A172 (cell line): ENCODE data around the gene FAM200A. TPM values are rescaled to one million over a fixed set of nuclear protein-coding genes. Genes with fewer than 3 reads are reported as not detected.
"Not testable (repeated sequence)": the region's sequence is repeated elsewhere in the genome, so short reads cannot be mapped to it uniquely, and the experiment has no call there.

Experiments used
- DNase-seq: peaks from one replicate; pipeline ENCODE4 v3.0.0-alpha.2; 2015; ENCODE audit warnings: low spot score
- total RNA-seq: library from RNA; depleted of rRNA; stranded (reverse); fragments of >200 nt; shearing (Covaris generic); gene quantifications from 2 replicates; pipeline ENCODE4 v1.2.3, GENCODE V29; 2014

The FAM200A gene
- total RNA-seq, 1 experiment from 2014 or later, result 11.4 TPM

GRCh38 chr7:99559175-99559915 is 7.4 kb upstream of the FAM200A start:
- no peak for DNase-seq

GRCh38 chr7:99558306-99559174 is 6.6 kb upstream of the FAM200A start, which contains the start of gene ZNF655:
Gene ZNF655, plus strand, starts transcription at chr7:99558642. Its CDS starts 1,918 bp downstream, at chr7:99560560.
- peak; percentile 85 for DNase-seq

DNA sequence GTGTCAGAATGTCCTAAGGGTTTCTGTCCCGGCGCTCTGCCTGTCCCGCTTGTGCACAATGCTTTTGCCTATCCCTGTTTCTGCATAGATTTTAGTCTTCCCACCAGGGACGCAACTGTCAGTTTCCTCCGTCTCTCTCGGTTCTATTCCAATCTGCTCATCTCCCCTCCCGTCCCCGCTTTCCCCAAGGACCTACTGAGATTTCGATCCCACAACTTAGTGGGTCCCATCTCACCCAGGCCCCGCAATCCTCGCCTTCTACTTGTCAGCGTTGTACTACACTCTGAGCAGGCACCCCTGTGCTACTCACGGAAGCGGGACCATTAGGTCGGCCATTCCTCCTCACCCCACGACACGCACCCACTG is 6.0 kb upstream of the FAM200A start:
- no peak for DNase-seq

GRCh38 chr7:99557196-99557607 is 5.3 kb upstream of the FAM200A start:
- DNase-seq, result no peak

DNA sequence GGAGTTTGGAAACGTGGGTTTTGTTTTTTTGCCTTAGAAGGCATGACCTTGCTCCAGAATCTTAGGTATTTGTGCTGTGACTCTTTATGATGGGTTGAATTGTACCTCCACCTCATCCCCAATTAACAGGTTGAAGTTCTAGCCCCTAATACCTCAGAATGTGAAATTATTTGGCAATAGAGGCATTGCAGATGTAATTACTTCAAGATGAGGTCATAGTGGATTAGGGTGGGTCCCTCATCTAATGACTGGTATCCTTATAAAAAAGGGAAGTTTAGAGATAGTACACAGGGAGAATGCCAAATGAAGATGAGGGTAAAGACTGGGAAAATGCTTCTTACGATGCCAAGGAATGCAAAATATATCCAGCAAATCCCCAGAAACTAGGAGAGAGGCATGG is 3.0 kb upstream of the FAM200A start:
- no peak for DNase-seq

GRCh38 chr7:99553039-99553438 is 1.1 kb upstream of the FAM200A start:
- DNase-seq, result no peak

- no peak for DNase-seq
Measured at GRCh38 chr7:99551334-99551733, 580 bp downstream of the FAM200A start.

DNA sequence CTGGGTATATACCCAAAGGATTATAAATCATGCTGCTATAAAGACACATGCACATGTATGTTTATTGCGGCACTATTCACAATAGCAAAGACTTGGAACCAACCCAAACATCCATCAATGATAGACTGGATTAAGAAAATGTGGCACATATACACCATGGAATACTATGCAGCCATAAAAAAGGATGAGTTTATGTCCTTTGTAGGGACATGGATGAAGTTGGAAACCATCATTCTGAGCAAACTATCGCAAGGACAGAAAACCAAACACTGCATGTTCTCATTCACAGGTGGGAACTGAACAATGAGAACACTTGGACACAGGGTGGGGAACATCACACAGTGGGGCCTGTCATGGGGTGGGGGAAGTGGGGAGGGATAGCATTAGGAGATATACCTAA is 2.4 kb downstream of the FAM200A start:
- not testable (repeated sequence) for DNase-seq

DNA sequence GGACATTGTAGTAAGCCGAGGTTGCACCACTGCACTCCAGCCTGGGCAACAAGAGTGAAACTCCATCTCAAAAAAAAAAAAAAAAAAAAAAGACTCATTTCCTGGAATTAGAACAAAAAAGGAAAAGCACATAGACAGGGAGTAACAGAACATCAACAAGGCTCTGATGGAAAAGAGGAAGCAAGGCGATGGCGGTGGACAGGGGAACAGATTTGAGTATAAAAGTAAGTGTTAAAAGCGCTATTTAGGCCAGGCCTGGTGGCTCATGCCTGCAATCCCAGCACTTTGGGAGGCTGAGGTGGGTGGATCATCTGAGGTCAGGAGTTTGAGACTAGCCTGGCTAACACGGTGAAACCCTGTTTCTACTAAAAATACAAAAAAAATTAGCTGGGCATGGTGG is 6.6 kb downstream of the FAM200A start:
- DNase-seq, result not testable (repeated sequence)

DNA sequence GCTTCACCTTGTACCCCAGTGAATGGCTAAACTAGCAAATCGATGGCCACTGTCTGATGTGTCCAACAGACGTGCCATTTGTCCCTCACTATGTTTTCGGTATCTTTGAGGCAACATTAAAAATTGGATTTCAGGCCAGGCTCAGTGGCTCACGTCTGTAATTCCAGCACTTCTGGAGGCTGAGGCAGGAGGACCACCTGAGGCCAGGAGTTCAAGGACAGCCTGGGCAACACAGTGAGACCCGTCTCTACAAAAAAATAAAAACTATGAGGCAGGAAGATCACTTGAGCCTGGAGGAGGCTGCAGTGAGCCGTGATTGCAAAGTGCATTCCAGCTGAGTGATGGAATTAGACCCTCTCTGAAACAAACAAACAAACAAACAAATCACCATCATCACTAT is 8.0 kb downstream of the FAM200A start:
- DNase-seq, result no peak

GRCh38 chr7:99543081-99543671 is 8.7 kb downstream of the FAM200A start:
- no peak for DNase-seq

DNA sequence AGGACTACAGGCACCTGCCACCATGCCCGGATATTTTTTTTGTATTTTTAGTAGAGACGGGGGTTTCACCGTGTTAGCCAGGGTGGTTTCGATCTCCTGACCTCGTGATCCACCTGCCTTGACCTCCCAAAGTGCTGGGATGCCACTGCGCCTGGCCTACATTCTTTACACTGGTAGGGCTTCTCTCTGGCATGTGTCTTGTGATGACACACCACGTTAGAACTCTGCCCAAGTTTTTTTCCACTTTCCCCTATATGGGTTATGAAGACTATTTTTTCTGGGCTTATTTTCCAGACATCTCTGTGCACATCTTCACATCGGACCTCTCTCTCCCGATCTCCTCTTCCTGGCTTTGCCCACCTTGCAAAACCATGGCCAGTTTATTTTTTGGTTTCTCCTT is 10.7 kb downstream of the FAM200A start:
- DNase-seq, result no peak

DNA sequence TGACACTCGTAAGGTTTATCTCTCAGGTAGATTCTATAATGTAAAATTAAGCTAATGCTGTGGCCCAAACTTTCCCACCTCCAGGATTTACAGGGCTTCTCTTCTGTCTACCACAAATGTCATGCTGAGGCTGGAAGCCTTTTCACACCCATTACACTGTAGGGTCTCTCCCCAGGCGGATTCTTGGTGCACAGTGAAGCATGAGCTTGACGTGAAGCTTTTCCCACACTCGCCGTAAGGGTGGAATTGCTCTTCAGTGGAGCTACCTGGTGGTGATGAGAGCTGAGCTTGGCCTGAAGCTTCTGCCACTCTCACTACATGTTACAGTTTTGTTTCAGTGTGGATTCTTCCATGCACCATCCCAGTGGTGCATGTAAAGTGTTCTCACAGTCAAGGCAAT is 11.4 kb downstream of the FAM200A start:
- DNase-seq, result no peak

DNA sequence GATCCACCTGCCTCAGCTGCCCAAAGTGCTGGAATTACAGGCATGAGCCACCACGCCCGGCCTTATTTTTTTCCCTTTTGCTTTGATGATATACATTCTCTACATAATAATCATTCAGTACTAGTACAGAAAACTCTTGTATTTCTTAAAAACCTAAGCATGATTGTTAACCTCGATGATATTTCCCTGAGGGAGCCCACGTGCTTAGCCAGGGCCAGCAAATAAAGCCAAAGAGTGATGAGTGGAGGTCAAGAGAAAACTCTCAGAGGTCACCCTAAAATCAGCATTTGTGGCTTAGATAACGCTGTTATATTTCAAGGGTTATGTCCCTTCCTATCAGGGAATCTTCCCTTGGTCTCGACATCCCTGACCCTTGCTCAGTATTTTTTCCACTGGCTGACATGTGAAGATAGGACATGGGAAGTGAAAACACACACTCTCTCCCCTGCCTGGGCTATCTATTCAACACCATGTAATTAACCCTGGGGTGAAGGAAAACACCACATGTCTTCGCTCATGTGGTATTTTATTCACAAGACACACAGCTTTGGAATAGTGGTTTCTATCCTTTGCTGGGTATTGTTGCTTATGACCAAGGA is 12.6 kb downstream of the FAM200A start:
- DNase-seq, result no peak

- no peak for DNase-seq
Measured at GRCh38 chr7:99535667-99536066, 16.2 kb downstream of the FAM200A start.

- DNase-seq, result no peak
Measured at GRCh38 chr7:99531354-99531765, 20.6 kb downstream of the FAM200A start.

DNA sequence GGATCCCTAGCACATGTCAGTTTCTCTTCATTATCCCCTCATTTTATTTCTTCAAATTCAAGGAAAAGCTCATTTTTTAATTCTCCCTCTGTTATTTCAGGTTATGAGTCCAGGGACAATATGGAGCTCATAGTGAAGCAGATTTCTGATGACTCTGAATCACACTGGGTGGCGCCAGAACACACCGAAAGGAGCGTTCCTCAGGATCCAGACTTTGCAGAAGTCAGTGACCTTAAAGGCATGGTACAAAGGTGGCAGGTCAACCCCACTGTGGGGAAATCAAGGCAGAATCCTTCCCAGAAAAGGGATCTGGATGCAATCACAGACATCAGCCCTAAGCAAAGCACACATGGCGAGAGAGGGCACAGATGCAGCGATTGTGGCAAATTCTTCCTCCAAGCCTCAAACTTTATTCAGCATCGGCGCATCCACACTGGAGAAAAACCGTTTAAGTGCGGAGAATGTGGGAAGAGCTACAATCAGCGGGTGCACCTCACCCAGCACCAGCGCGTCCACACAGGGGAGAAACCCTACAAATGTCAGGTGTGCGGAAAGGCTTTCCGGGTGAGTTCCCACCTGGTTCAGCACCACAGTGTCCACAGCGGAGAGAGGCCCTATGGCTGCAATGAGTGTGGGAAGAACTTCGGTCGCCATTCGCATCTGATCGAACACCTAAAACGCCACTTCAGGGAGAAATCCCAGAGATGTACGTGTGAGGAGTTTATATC is 26.0 kb downstream of the FAM200A start:
- DNase-seq, result no peak

GRCh38 chr7:99521399-99521798 is 30.5 kb downstream of the FAM200A start:
- no peak for DNase-seq

GRCh38 chr7:99514050-99514449 is 37.9 kb downstream of the FAM200A start:
- no peak for DNase-seq

DNA sequence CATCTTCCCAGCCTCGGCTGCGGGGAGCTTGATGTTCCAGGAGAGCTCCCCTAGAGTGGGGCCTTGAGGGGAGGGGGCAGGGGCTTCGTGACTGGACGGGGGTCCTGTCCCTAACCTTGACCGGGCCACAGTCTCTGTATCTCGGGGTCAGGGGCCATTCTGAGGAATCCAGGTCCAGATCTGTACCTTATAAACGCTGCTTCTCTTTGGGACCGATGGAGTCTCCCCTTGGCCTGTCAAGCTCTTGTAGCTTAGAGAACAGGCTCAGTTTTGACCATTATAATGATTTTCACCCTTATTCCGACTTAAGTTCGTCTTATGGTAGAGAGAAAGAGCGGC is 46.6 kb downstream of the FAM200A start:
- DNase-seq, result no peak

- peak; percentile 95 for DNase-seq
Measured at GRCh38 chr7:99504603-99505323, 47.2 kb downstream of the FAM200A start, which contains the start of gene ZKSCAN5. Gene ZKSCAN5, plus strand, starts transcription at chr7:99504662. Its CDS starts 1,383 bp downstream, at chr7:99506045.
